NCI-H748 (cell line): ENCODE data around the gene BMP5.

Experiments
- DNase-seq: peaks from one replicate; lab custom pipeline; 2025; ENCODE audit not compliant: unreplicated experiment; lab: John Stamatoyannopoulos, UW

Gene BMP5

DNA sequence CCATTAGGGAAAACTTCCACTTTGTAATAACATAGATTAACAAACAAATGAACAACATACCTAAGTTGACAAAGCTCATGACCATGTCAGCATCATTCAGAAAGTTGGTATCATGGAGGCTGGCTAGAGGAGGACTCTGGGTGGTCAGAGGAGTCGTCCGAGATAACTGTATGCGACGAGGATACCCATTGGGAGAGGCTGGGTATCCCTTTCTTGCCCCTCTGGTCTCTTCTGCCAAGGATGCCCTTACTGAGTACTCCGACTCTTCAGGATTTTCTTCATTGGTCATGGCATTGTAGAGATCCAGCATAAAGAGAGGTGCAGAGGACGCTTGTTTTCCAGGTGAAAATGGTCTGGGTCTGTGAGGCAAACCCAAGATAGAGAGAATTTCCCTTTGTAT lies 1.1 kb downstream of the BMP5 start:
- DNase-seq: no peak

DNA sequence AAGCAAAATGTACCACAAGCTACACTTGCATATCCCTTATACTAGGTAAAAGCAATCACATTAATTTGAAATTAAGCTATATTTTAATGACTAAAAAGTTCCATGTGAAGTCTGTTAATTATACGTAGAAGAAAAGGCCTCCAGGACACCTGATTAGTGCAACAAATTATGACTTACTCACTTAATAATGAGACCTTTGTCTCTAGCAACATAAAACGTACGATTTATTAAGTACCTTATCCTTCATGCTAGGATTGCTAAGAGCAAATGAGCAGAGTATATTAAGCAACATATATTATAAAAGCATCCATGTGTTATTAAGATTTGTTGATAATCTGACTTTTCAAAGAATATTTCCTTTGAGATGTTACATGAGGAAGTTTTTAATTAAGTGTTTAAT lies 2.5 kb downstream of the BMP5 start:
- no peak for DNase-seq

- no peak for DNase-seq
Measured at GRCh38 chr6:55870181-55870813, 5.1 kb downstream of the BMP5 start.

- DNase-seq: no peak
Measured at GRCh38 chr6:55869674-55870073, 5.7 kb downstream of the BMP5 start.

DNA sequence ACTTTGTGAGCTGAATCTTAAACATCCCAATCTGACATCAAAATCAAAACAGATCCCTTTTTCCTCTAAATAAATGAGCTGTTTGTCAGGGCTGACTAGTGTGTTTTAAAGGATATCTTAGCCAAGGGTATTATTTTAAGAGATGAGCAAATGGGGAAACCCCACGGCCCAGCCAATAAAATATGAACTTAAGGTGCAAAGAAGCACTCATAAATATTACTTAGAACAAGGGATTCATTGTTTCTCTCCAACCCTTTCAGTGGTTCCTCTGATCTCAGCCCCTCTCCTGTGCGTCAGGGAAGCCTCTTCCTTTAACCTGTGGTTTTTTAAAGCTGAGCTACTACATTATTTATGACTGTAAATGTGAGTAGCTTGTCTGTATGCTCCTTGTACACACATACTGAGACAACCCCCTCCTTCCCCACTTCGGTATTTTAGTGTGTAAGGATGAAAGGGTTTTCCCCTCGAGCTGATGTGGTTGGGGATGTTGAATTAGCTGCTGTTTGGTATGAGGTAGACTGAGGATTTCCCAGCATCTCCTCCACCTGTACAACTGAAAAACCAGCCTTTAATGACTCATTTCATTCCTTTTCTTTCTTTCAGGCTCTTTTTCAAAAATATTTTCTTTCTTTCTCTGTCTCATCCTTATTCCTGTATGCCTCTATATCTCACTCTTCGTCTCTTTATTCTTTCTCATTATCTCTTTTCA lies 6.5 kb downstream of the BMP5 start:
- no peak for DNase-seq

GRCh38 chr6:55868176-55868575 lies 7.2 kb downstream of the BMP5 start:
- DNase-seq: no peak

DNA sequence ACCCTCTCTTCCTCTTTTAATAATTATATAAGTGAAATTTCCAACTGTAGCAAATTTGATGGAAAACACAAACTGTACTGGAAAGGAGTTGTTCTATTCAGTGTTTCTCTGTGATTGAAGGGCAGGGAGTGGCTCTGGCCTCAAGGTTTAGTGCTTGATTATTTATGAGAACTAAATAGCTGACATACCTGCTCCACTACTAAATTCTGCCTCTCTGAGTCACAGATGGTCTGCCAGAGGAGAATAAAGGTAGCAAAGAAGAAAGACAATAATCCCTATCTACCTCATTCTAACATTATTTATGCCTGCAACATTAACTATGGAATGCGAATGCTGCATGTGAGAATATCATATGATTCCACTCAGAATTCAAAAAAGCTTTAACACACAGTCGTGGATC lies 9.3 kb downstream of the BMP5 start:
- DNase-seq: no peak

GRCh38 chr6:55853008-55854001 lies 22.1 kb downstream of the BMP5 start:
- no peak for DNase-seq

DNA sequence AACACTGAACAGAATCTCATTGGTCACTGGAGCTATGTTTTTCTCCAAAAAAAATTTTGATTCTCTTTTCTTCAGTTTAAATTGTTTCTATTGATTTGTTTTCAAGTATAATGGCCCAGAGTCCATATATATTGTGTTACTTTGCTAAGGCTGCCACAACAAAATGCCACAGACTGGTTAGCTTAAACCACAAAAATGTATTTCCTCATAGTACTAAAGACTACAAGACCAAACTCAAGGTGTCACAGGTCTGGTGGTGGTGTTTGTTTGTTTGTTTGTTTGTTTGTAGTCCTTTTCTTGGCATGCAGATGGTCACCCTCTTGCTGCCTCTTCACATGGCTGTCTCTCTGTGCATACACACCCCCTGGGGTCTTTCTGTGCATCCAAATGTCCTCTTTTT lies 34.0 kb downstream of the BMP5 start:
- DNase-seq: no peak

DNA sequence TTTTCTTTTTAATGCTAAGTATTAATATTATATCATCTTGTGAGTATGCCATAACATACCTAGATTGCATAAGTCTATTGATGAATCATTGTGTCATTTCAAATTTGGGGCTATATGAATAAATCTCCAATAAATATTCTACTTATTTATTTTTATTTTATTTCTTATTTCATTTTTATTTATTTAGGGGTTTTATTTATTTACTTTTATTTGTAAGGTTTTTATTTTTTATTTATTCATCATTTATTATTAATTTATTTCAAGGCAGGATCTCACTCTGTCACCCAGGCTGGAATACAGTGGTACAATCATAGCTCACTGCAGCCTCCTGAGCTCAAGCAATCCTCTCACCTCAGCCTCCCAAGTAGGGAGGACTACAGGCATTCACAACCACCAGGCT lies 36.3 kb downstream of the BMP5 start:
- no peak for DNase-seq

GRCh38 chr6:55836945-55837344 lies 38.4 kb downstream of the BMP5 start:
- DNase-seq: no peak

GRCh38 chr6:55836481-55836880 lies 38.9 kb downstream of the BMP5 start:
- DNase-seq: no peak

- DNase-seq: no peak
Measured at GRCh38 chr6:55835220-55835619, 40.2 kb downstream of the BMP5 start.

GRCh38 chr6:55833284-55833683 lies 42.1 kb downstream of the BMP5 start:
- DNase-seq: no peak

DNA sequence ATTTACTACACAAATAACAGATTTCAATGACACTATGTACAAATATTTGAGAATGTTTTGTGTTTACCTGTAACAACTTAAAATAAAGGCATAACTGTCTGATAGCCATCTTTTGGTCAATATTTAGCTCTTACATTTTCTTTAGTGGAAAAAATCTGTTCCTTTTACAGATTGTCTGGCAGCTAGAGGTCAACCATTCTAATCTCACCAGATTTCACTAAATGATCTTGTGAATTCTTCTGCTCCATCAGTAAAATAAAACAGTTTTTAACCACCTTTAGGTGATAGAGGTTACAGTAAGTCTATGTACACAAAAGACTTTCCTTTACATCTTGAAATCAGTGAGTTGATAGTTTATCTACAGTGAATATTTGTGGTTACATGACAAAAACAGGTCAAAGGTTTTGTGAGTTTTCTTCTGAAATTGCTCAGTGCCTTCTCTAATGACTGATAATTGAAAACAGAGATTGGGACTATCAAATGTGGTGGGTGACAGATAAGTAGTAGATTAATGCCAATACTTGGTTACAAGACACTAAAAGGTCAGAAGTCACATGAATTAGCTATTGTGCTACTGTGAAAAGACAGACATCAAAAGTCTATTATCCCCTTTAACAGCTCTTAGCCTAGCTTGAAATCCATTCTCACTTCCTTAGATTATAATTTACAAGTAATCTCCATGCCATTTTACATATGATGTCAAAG lies 47.4 kb downstream of the BMP5 start:
- no peak for DNase-seq

GRCh38 chr6:55826941-55827340 lies 48.4 kb downstream of the BMP5 start:
- DNase-seq: no peak

DNA sequence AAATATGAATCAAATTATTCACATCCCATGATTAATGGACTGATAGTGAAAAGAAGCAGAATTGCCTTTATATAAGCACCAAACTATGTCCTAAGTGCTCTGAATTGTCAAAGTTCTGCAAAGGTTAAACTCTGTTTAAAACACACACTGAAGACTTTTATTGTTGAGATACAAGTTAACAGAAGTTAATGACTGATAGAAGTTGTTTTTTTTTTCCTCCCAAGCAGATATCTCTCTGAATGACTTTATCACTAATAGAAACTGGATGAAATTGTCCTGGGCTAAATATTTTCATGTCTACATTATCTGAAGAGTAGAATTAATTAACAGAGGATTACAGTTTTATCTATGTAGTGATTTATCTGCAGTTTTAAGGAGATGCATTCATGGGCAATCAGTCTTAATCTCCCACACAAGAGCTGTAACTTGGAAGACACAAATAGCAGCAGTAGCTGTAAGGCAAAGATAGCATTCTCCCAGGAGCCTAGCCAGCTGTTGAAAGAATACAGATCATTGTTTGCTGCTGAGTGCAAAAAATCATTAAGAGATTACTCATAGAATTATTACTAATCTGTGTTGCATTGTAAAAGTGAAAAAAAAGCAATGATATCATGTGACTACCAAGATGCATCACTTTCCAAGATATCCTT lies 49.9 kb downstream of the BMP5 start:
- DNase-seq: no peak

GRCh38 chr6:55822815-55823214 lies 52.6 kb downstream of the BMP5 start:
- DNase-seq: no peak

- no peak for DNase-seq
Measured at GRCh38 chr6:55822005-55822404, 53.4 kb downstream of the BMP5 start.

GRCh38 chr6:55820696-55821095 lies 54.7 kb downstream of the BMP5 start:
- DNase-seq: no peak

DNA sequence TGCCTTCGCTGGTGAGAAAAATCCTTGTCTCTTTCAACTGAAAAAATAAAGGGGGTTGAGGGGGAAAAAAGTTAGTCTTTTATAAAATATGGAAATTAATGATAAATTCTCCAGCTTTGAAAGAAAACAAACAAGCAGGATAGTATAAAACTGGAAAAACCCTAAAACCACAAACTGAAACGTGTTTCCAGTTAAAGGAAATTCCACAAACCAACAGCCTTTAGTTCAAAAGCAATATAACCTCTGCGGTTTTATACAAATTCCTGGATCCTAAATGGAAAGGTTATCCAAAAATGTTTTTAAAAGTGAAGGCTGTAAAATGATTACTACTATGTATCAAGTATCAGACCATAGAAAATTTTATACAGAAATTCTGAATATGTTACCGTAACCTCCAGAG lies 55.6 kb downstream of the BMP5 start:
- no peak for DNase-seq
